Body of pancreas (tissue), 4 donors: ENCODE measurements around the gene CKMT2. TPM values are rescaled to one million over a fixed set of nuclear protein-coding genes. Genes with fewer than 3 reads are reported as not detected.

Source experiments
- ATAC-seq: fragments of 150-250 bp; one replicate; pipeline ENCODE4 v1.9.1; 2016
- DNase-seq, 4 donors: peaks; one replicate each; pipeline ENCODE4 v3.0.0-alpha.2; 2019
- H3K27ac ChIP-seq, 4 donors: fragments of 200-600 bp; sonication (generic); 1 replicate in 3 of 4; 2 replicates in 1 of 4; pipeline versions ENCODE4 v1.5.1 to v1.6.1; 2016 to 2019; ENCODE audit warnings: mild to moderate bottlenecking in 1 of 4, mixed read lengths in 1 of 4, moderate library complexity in 1 of 4
- H3K27me3 ChIP-seq, 2 donors: fragments of 200-600 bp; sonication (generic); one replicate each; pipeline ENCODE4 v1.6.0; 2016; ENCODE audit warnings: mild to moderate bottlenecking in 1 of 2
- H3K36me3 ChIP-seq, 2 donors: fragments of 200-600 bp; sonication (generic); replicated peaks in 1 of 2; 2 replicates each; pipeline ENCODE4 v1.5.1; 2016; ENCODE audit warnings: low read depth in 2 of 2; ENCODE audit not compliant: insufficient read depth in 1 of 2
- H3K4me1 ChIP-seq: fragments of 200-600 bp; sonication (generic); one replicate; pipeline ENCODE4 v1.6.0; 2016
- H3K4me3 ChIP-seq, 2 donors: fragments of 200-600 bp; sonication (generic); 1 replicate in 1 of 2; 2 replicates in 1 of 2; pipeline ENCODE4 v1.5.1; 2016 to 2019
- H3K9me3 ChIP-seq, 3 donors: fragments of 200-600 bp; sonication (generic); 1 replicate in 2 of 3; 2 replicates in 1 of 3; pipeline ENCODE4 v1.5.1; 2016
- CTCF ChIP-seq, 7 experiments: fragments of 450-650 bp in 4 of 7; fragments of 200-600 bp in 3 of 7; sonication (generic) in 3 of 7; IDR thresholded peaks; one replicate each; pipeline ENCODE4 v1.5.1; 2016 to 2019; ENCODE audit warnings: antibody characterized with exemption in 7 of 7
- POLR2A ChIP-seq, 3 donors: fragments of 450-650 bp; IDR thresholded peaks; one replicate each; pipeline ENCODE4 v1.6.1; 2016; ENCODE audit warnings: antibody characterized with exemption in 3 of 3, mild to moderate bottlenecking in 2 of 3
- WGBS, 2 donors: methylation state at CpG; one replicate each; pipeline ENCODE4 v1.1.5; 2017; 5-methylcytosine and 5-hydroxymethylcytosine counted together
- intact Hi-C: fragments of 100-400 bp; cut with DNase I; formaldehyde crosslinking; loops from one replicate; pipeline ENCODE4 v1.15.1; 2023
- small RNA-seq: library from RNA; depleted of rRNA; stranded (forward); fragments of <200 nt; gene quantifications from one replicate; pipeline ENCODE3, GENCODE V24; 2016
- total RNA-seq, 2 donors: library from RNA; depleted of rRNA; stranded (reverse); fragments of >200 nt; gene quantifications; one replicate each; pipeline ENCODE4 v1.1.0, GENCODE V29; 2016

The CKMT2 gene
- total RNA-seq, 2 donors from 2014 or later = 3.9 to 4.9 TPM

GRCh38 chr5:81315336-81315735 is 82.2 kb downstream of the CKMT2 start:
- ATAC-seq (no peak), DNase-seq (no peak)
- Histone ChIP-seq H3K36me3 (peaks cover 0 to 26% of the 10 kb centered on the region in 2 donors), H3K4me3 (no peak overlapping the region), H3K27me3 (no peaks in the 10 kb centered on the region), H3K9me3 (no peaks in the 10 kb centered on the region), H3K27ac (no peak overlapping the region), H3K4me1 (no peaks in the 10 kb centered on the region)
- 56 to 74% methylated on average over 1 of the region's 1 CpG for WGBS, 2 donors
- intact Hi-C loops = no loop called here
- TF ChIP-seq CTCF (IDR thresholded peaks at IDR 0.05) (no peak), POLR2A (IDR thresholded peaks at IDR 0.05) (no peak)

GRCh38 chr5:81315830-81316229 is 82.7 kb downstream of the CKMT2 start:
- Histone ChIP-seq H3K27ac (no peak overlapping the region), H3K36me3 (peaks cover 0 to 23% of the 10 kb centered on the region in 2 donors), H3K9me3 (no peaks in the 10 kb centered on the region), H3K4me1 (no peaks in the 10 kb centered on the region), H3K4me3 (no peak overlapping the region), H3K27me3 (no peaks in the 10 kb centered on the region)
- DNase-seq (no peak), ATAC-seq (no peak)
- TF ChIP-seq CTCF (IDR thresholded peaks at IDR 0.05) (no peak), POLR2A (IDR thresholded peaks at IDR 0.05) (no peak)
- intact Hi-C loops = no loop called here
- WGBS, 2 donors = 82 to 87% methylated on average over 4 of the region's 4 CpGs

Small RNAs within 50 kb of the gene (small RNA-seq; reads per million reads assigned to genes)
- not detected for gene AC026436.1

Other genes with a start within 250 kb of the CKMT2 start
- gene ZCCHC9, start 68.3 kb downstream of the CKMT2 start, total RNA-seq = 10 to 100 TPM; 10.5 to 10.6 TPM
- gene ACOT12, start 160.8 kb downstream of the CKMT2 start, total RNA-seq = not detected